Endometrium (tissue), 2 donors: Measurements from ENCODE around the gene ITGA11.

Source experiments
- FAIRE-seq: peaks from 2 replicates; lab custom pipeline; 2012; peaks lifted over from hg19 to GRCh38; lab: Jason Lieb, UNC
- donor health status: control.
- donor health status: control.

Gene ITGA11

GRCh38 chr15:68389041-68389930 is 42.7 kb downstream of the ITGA11 start:
- no peak for FAIRE-seq

GRCh38 chr15:68387381-68388143 is 44.4 kb downstream of the ITGA11 start:
- FAIRE-seq: no peak

- no peak for FAIRE-seq
Measured at GRCh38 chr15:68386587-68387288, 45.2 kb downstream of the ITGA11 start.

DNA sequence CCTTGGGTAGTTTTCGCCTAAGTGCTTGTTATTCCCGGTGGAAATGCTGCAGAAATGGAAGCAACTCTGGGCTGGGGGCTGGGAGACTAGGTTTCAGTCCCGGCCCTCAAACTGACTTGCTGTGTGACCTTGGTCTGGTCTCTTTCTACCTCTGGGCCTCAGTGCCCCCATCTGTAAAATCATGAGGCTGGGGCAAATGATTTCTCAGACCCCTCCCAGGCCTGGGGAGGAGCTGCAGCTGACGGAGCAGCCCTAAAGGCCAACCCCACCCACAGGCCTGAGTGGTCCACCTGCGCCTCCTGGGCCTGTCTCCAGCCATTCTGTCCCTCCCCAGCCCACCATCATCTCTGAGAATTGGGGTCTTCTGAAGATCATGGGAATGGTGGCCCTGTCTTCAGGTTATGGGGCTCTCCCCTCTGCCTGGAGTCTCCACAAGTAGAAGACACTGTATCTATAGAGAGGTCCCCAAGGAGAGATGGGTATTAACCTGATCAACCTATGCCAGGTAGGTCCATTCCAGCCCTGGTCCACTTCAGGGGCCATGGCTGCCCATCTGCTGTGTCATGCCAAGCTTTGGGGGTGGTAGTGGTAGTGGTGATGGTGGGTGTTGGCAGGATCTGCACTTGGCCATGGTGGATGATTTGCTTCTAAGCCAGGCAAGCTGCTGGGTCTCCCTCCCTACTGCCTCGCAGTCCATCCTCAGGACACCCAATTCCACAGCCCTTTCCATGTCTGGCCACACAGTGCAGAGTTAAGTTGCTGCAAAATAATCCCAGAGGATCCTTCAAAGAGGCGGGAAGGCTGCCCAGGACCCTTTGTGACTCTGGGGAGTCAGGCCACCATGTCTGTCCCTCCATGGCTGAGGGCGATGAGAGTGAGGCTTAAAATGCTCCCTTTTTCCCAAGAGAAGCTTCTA is 46.0 kb downstream of the ITGA11 start:
- FAIRE-seq: no peak

- FAIRE-seq: no peak
Measured at GRCh38 chr15:68385240-68385561, 46.8 kb downstream of the ITGA11 start.

DNA sequence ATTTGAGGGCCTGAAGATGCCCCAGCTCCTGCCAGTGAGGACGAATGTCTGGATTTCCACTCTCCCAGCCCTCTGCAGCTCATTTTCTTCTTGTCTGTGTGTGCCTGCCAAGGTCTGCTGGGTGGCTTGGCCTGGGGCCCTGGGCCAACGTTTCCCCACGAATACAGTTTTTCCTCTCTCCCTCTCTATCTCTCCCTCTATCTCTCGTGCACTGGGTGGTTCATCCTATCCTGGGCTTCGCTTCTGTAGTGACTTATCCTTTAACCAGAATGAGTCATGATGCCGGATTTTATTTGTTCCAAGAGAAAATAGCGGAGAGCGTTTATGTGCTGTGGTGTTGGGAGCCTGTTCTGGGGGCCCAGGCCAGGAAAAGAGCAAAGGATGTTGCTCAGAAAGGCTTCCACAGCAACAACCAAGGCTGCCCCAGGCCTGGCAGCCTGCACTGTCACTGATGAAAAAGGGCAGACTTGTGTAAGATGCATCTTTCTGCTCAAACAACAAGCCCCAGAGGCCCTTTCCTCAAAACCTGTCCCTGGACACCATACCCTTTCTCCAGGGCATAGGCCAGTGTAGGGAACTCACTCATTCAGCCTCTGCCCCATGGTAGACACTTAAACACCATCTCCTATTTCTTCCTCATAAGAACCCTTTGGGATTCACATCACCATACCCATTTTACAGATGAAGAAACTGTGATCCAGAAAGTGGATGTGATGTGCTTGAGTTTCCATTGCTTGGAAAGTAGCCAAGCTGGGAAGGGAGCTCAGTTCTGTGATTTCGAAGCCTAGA is 47.3 kb downstream of the ITGA11 start:
- FAIRE-seq: no peak

DNA sequence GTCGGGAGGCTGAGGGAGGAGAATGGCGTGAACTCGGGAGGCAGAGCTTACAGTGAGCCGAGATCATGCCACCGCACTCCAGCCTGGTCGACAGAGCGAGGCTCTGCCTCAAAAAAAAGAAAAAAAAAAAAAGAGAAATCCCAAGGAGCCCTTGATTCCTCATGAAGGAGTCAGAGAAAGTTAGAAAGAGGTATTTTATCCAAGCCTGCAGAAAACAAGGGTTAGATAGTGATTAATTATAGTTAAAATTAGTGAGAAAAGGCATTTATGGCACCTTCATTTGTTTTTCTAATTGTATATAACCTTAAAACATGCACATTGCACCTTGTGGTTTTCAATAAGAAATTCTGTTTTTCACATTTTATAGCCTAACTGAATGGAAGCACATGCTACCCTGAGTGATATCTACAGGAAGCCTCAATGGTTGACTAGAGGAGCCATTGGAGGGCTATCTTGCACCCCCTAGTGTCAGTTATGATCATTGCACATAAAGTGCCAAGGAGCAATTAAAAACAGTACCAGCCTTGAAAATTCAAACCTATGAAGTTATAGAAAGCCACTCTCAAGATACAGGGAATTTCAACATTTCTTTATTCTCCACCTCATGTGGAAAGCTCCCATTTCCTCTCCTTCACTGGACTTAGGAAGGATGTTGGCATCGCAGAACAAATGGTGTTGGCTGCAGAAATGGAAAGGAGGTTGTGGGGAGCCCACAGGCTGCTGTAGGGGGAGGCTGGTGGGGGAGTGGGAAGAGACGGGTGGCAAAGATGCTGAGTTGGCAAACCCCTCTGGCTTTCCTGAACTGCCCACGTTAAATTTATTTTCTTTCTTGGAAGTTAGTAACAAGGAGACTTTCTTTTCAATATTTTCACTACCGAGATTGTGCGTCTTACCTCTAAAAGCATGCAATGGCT is 48.5 kb downstream of the ITGA11 start:
- FAIRE-seq: no peak

DNA sequence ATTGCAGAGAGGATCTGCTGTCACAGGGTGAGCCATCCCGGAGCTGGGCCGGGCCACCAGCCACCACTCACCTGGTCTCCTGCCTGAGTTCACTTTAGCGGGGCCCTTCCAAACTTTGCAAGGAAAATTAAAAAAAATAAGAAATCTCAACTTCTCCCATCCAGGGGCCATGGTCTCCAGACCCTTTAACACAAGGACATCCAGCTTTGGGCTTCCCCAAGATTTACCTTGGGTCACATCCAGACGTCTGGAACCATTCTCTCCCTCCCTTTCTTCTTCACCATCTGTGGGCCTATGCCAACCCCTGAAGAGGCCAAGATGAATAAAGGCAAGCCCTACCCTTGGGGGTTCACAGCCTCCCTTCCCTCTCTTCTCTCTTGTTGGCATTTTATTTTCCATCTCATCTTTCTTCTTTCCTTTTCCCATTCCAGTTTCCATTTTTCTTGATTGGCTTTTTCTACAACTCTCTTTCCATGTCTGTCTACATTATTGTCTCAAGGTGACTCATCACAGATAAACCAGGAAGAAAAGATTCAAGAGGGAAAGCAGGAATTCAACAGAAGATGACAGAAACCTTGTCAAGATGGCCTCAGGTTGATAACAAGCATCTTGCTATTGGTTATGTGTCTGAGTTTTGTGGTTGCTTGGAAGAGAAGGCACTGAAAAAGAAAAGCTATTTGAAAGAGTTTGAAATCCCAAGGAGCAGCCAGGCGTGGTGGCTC is 49.5 kb downstream of the ITGA11 start:
- no peak for FAIRE-seq

GRCh38 chr15:68380456-68380855 is 51.5 kb downstream of the ITGA11 start:
- FAIRE-seq: no peak

DNA sequence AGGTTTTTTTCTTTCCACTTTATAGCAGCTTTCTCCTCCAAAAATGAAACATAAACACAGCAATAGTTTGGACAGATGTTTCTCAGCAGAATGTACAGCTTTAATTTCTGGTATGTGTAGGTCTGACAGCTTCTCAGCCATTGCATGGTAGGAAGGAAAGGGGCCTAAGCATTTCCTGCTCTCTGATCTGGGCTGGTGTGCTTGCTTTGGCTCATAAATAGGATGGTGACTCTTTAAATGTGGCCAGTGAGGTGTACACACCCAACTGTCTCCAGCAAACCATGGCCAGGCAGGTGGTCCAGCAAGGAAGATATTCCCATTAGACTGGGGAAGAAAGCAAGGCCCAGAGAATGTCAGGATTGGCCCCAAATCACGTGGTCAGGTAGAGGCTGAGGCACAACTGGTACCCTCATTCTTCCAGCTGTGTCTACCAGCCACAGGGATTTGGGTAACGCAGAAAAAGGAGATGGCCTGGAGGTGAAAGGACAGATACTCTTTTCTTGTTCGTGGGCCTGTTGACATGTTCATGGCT is 52.1 kb downstream of the ITGA11 start:
- no peak for FAIRE-seq

- FAIRE-seq: no peak
Measured at GRCh38 chr15:68379058-68379758, 52.8 kb downstream of the ITGA11 start.

DNA sequence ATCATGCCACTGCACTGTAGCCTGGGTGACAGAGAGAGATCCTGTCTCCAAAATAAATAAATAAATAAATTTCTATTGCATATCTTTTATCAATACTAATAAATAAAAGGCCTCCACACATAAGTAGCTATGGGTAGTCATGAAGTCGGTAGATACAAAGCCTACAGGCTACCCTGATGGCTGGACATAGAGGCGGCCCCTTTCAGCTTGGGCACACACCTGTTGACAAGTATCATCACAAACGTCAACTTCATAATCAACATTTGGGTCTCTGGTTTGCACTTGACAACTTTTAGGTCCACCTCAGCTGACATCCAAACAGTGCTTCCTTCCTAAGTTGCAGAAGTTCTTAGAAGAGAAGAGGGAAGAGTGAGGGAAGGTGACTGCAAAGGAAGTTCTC is 53.4 kb downstream of the ITGA11 start:
- no peak for FAIRE-seq

- FAIRE-seq: no peak
Measured at GRCh38 chr15:68377766-68378165, 54.2 kb downstream of the ITGA11 start.

DNA sequence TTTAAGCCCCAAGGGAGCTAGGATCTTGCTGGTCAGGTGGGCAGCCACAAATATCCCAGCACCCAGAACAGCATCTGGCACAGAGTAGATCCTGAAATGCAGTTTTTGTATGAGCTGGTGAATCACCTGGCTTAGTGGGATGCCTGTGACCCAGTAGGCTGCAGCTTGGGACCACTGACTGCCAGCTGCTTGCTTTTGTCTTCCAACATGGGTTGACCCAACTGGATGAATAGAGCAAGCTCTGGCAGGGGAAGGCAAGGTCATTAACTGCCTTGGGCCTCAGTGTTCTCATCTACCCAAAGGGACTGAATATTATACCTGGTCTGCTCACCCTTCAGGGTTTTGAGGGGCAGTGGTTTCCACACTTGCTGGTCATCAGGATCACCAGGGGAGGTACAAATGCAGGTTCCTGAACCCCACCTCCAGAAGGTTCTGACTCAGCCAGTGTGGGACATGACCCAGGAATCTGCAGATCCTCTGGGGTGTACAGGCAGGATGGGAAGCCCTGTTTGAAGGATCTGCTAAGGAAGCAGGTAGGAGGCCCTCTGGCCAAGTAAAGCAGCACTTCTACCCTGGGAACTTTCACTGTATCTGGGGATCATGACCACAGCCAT is 55.4 kb downstream of the ITGA11 start:
- FAIRE-seq: no peak

- no peak for FAIRE-seq
Measured at GRCh38 chr15:68375716-68376220, 56.2 kb downstream of the ITGA11 start.

DNA sequence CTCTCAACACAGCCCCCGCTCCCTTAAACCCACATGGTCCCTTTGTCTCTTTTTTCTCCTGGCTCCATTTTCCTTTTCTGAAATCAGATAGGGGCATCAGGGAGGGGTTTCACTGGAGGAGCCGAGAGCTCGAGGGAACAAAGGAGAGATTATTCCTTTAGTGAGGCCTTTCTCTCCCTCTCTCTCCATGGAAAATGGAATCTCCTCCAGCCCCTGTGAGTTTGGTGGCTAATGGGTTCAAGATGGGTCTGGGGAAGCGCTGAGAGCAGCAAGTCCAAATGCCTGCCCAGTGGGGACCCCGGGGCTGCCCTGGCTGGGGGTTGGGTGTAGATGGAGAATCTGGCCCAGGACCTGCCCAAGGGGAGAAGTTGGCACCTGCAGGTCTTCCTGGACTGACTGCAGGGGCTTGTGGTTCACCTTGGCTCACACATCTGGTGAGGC is 56.8 kb downstream of the ITGA11 start:
- FAIRE-seq: no peak

GRCh38 chr15:68374168-68374745 is 57.7 kb downstream of the ITGA11 start:
- FAIRE-seq: no peak
